Neural cell (in vitro differentiated cells): ENCODE data around the gene OLIG3.

Experiments
- CTCF ChIP-seq: fragments of 450-650 bp; IDR thresholded peaks from 2 replicates; pipeline ENCODE4 v1.5.1; 2014; ENCODE audit warnings: antibody characterized with exemption, mild to moderate bottlenecking, moderate library complexity; ENCODE audit not compliant: poor library complexity, severe bottlenecking
- EP300 ChIP-seq: fragments of 450-650 bp; conservative IDR thresholded peaks from 2 replicates; pipeline ENCODE4 v1.6.1; 2014; ENCODE audit warnings: antibody characterized with exemption, mild to moderate bottlenecking, moderate library complexity; ENCODE audit not compliant: poor library complexity, severe bottlenecking
- EZH2 ChIP-seq: fragments of 200-600, 300-800 bp; shearing (Covaris generic), sonication (generic); IDR thresholded peaks from 2 replicates; pipeline ENCODE4 v1.6.1; 2014; ENCODE audit warnings: antibody characterized with exemption, low read length, borderline replicate concordance, mild to moderate bottlenecking; ENCODE audit not compliant: insufficient read depth, poor library complexity, severe bottlenecking
- MXI1 ChIP-seq: fragments of 450-650 bp; conservative IDR thresholded peaks from 2 replicates; pipeline ENCODE4 v1.6.1; 2014; ENCODE audit warnings: antibody characterized with exemption, mild to moderate bottlenecking; ENCODE audit not compliant: poor library complexity, severe bottlenecking
- POLR2AphosphoS5 ChIP-seq: IDR thresholded peaks from 2 replicates; pipeline ENCODE4 v1.6.1; 2012
- RAD21 ChIP-seq: fragments of 450-650 bp; conservative IDR thresholded peaks from 2 replicates; pipeline ENCODE4 v1.6.1; 2014; ENCODE audit warnings: antibody characterized with exemption, mild to moderate bottlenecking, moderate library complexity
- SMC3 ChIP-seq: fragments of 450-650 bp; conservative IDR thresholded peaks from 2 replicates; pipeline ENCODE4 v1.6.1; 2014; ENCODE audit warnings: antibody characterized with exemption, mild to moderate bottlenecking, moderate library complexity; ENCODE audit not compliant: poor library complexity
- TAF1 ChIP-seq: IDR thresholded peaks from 2 replicates; pipeline ENCODE4 v1.6.1; 2012; ENCODE audit warnings: low read depth
- TF ChIP-seq, protein P1 (sequence below): IDR thresholded peaks from 2 replicates; pipeline ENCODE4 v1.6.1; 2012; ENCODE audit warnings: borderline replicate concordance

DNA sequence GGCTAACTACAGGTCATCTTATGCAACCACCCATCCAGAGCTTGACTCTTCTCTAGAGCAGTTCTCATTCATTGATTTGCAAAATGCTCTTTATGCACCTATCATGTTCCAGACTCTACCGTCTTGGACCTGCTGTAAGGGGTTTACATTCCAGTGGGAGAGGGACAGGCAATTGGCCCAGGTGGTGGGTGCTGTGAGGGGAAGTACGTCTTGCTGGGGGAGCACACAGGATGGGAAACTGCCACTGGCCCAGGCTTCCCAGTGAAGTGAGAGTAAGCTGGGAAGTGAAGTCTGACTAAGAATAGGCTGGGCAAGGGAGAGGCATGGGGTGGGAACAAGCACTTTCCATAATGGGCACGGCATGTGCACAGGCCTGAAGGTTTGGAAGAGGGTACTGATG is 13.8 kb downstream of the OLIG3 start:
- TF ChIP-seq TAF1 (no peak), CTCF (no peak), SMC3 (no peak), MXI1 (no peak), EP300 (no peak), EZH2 (no peak), POLR2AphosphoS5 (no peak), RAD21 (no peak)
- TF ChIP-seq, protein P1, sequence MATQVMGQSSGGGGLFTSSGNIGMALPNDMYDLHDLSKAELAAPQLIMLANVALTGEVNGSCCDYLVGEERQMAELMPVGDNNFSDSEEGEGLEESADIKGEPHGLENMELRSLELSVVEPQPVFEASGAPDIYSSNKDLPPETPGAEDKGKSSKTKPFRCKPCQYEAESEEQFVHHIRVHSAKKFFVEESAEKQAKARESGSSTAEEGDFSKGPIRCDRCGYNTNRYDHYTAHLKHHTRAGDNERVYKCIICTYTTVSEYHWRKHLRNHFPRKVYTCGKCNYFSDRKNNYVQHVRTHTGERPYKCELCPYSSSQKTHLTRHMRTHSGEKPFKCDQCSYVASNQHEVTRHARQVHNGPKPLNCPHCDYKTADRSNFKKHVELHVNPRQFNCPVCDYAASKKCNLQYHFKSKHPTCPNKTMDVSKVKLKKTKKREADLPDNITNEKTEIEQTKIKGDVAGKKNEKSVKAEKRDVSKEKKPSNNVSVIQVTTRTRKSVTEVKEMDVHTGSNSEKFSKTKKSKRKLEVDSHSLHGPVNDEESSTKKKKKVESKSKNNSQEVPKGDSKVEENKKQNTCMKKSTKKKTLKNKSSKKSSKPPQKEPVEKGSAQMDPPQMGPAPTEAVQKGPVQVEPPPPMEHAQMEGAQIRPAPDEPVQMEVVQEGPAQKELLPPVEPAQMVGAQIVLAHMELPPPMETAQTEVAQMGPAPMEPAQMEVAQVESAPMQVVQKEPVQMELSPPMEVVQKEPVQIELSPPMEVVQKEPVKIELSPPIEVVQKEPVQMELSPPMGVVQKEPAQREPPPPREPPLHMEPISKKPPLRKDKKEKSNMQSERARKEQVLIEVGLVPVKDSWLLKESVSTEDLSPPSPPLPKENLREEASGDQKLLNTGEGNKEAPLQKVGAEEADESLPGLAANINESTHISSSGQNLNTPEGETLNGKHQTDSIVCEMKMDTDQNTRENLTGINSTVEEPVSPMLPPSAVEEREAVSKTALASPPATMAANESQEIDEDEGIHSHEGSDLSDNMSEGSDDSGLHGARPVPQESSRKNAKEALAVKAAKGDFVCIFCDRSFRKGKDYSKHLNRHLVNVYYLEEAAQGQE: no peak
